HuH-7 (cell line): Measurements from ENCODE around the gene CHAD.
A peak's percentile ranks its signal among the peaks of the same experiment; 100 is the strongest.
"Not testable (repeated sequence)": the region's sequence is repeated elsewhere in the genome, so short reads cannot be mapped to it uniquely, and the experiment has no call there.

ENCODE experiments used
- DNase-seq: peaks from one replicate; pipeline ENCODE4 v3.0.0; 2011; ENCODE audit warnings: low spot score

The CHAD gene

GRCh38 chr17:50428126-50428525 is 40.6 kb downstream of the CHAD start:
- not testable (repeated sequence) for DNase-seq

GRCh38 chr17:50426814-50427787 is 41.6 kb downstream of the CHAD start:
- DNase-seq = peak; percentile 87

GRCh38 chr17:50426472-50426782 is 42.3 kb downstream of the CHAD start:
- no peak for DNase-seq

- peak; percentile 82 for DNase-seq
Measured at GRCh38 chr17:50425682-50426471, 42.8 kb downstream of the CHAD start, which contains the start of gene ACSF2. ACSF2 (plus strand) TSS chr17:50426218; CDS start chr17:50426262, 44 bp downstream.

- DNase-seq = no peak
Measured at GRCh38 chr17:50424996-50425681, 43.5 kb downstream of the CHAD start.

- DNase-seq = no peak
Measured at GRCh38 chr17:50424246-50424995, 44.3 kb downstream of the CHAD start.

GRCh38 chr17:50423553-50424159 is 45.0 kb downstream of the CHAD start:
- DNase-seq = peak; percentile 84

GRCh38 chr17:50422738-50423137 is 45.9 kb downstream of the CHAD start:
- DNase-seq = no peak

- no peak for DNase-seq
Measured at GRCh38 chr17:50421308-50422051, 47.2 kb downstream of the CHAD start.

GRCh38 chr17:50420419-50421112 is 48.1 kb downstream of the CHAD start:
- no peak for DNase-seq

- DNase-seq = not testable (repeated sequence)
Measured at GRCh38 chr17:50419577-50419976, 49.1 kb downstream of the CHAD start.

GRCh38 chr17:50414808-50415207 is 53.9 kb downstream of the CHAD start:
- no peak for DNase-seq
